Spleen (tissue), 7 donors: Measurements from ENCODE around the gene TSKU.

ENCODE experiments used
- CTCF ChIP-seq, 11 experiments: fragments of 200-600 bp in 7 of 11; fragments of 450-650 bp in 4 of 11; sonication (generic) in 4 of 11; IDR thresholded peaks in 8 of 11; conservative IDR thresholded peaks in 3 of 11; 1 replicate in 7 of 11; 2 replicates in 4 of 11; pipeline versions ENCODE4 v1.4.0 to v1.8.0; 2016 to 2021; ENCODE audit warnings: antibody characterized with exemption in 11 of 11, inconsistent platforms in 4 of 11, mild to moderate bottlenecking in 1 of 11
- POLR2AphosphoS5 ChIP-seq, 3 donors: sonication (generic); formaldehyde crosslinking; IDR thresholded peaks; one replicate each; pipeline ENCODE4 v1.5.1; 2017; ENCODE audit warnings: antibody characterized with exemption in 3 of 3
- donor health status: DM: no; HTN: no; CAD: no; lungs with moderate emphysema.
- donor health status: DM: no; HTN: no; CAD: no.
- donor health status: DM: no; HTN: no; CAD: no.

DNA sequence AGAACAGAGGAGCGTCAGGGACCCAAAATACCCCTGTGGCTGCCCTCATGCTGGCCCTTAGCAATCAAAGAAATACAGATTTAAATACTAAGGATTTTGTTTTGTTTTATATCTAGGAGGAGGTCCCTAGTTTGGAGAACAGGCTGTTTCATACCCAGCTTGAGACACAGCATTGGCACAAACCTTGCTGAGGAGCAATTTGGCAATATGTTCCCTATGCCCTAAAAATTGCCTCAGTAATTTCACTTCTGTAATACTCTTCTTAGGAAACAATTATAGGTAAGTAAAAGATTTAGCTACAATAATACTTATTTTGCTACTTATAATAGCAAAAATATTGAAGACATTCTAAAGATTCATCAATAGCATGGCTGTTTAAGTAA, 37.0 kb downstream of the TSKU start:
- TF ChIP-seq CTCF (IDR thresholded peaks at IDR 0.05 in 8 of 11, conservative IDR thresholded peaks at IDR 0.05 in 3 of 11) (no peak), POLR2AphosphoS5 (IDR thresholded peaks at IDR 0.05) (no peak)
